ENCODE data around the gene NKAIN2. TPM values are rescaled to one million over a fixed set of nuclear protein-coding genes. Genes with fewer than 3 reads are reported as not detected.
"Not testable (repeated sequence)": the region's sequence is repeated elsewhere in the genome, so short reads cannot be mapped to it uniquely, and the experiment has no call there.

NKAIN2 gene
- total RNA-seq, 2 donors from 2014 or later, result 0.68 TPM; not detected in 1

GRCh38 chr6:123966618-123967017 is 163.0 kb downstream of the NKAIN2 start:
- Histone ChIP-seq H3K27ac (no peak overlapping the region), H3K4me1 (replicated peaks) (no peaks in the 10 kb centered on the region), H3K9me3 (no peaks in the 10 kb centered on the region), H3K36me3 (no peaks in the 10 kb centered on the region), H3K4me3 (no peak overlapping the region), H3K27me3 (replicated peaks; ENCODE audit: insufficient read depth) (no peaks in the 10 kb centered on the region)
- intact Hi-C loops (cut with DNase I), result no loop called here
- DNase-seq (ENCODE audit: low spot score), result no peak
- TF ChIP-seq POLR2A (IDR thresholded peaks at IDR 0.05) (no peak), CTCF (IDR thresholded peaks at IDR 0.05) (no peak), POLR2AphosphoS5 (IDR thresholded peaks at IDR 0.05) (no peak)
- WGBS, result 10% methylated on average over 2 of the region's 2 CpGs

- Histone ChIP-seq H3K27ac (no peak overlapping the region), H3K4me1 (replicated peaks) (peaks cover under 1% of the 10 kb centered on the region), H3K36me3 (no peaks in the 10 kb centered on the region), H3K4me3 (no peak overlapping the region), H3K27me3 (replicated peaks; ENCODE audit: insufficient read depth) (no peaks in the 10 kb centered on the region), H3K9me3 (no peaks in the 10 kb centered on the region)
- TF ChIP-seq POLR2A (IDR thresholded peaks at IDR 0.05) (no peak), CTCF (IDR thresholded peaks at IDR 0.05) (no peak), POLR2AphosphoS5 (IDR thresholded peaks at IDR 0.05) (no peak)
- WGBS, result 88% methylated on average over 6 of the region's 6 CpGs
- intact Hi-C loops (cut with DNase I), result no loop called here
- DNase-seq (ENCODE audit: low spot score), result no peak
Measured at GRCh38 chr6:123967905-123968304, 164.2 kb downstream of the NKAIN2 start.

GRCh38 chr6:123972600-123973294 is 169.1 kb downstream of the NKAIN2 start:
- no peak overlapping the region for H3K27ac ChIP-seq
- no peaks in the 10 kb centered on the region for H3K9me3 ChIP-seq
- H3K36me3 ChIP-seq, result no peaks in the 10 kb centered on the region
- peaks cover 4% of the 10 kb centered on the region for H3K4me1 ChIP-seq (replicated peaks)
- H3K27me3 ChIP-seq (replicated peaks; ENCODE audit: insufficient read depth), result no peaks in the 10 kb centered on the region
- intact Hi-C loops (cut with DNase I), result no loop called here
- TF ChIP-seq POLR2A (IDR thresholded peaks at IDR 0.05) (no peak), CTCF (IDR thresholded peaks at IDR 0.05) (no peak), POLR2AphosphoS5 (IDR thresholded peaks at IDR 0.05) (no peak)
- DNase-seq (ENCODE audit: low spot score), result no peak
- H3K4me3 ChIP-seq, result no peak overlapping the region

- H3K9me3 ChIP-seq, result no peaks in the 10 kb centered on the region
- no peak for DNase-seq (ENCODE audit: low spot score)
- 50% methylated on average over 2 of the region's 2 CpGs for WGBS
- no peaks in the 10 kb centered on the region for H3K36me3 ChIP-seq
- H3K27me3 ChIP-seq (replicated peaks; ENCODE audit: insufficient read depth), result no peaks in the 10 kb centered on the region
- H3K4me1 ChIP-seq (replicated peaks), result no peaks in the 10 kb centered on the region
- no peak overlapping the region for H3K27ac ChIP-seq
- no peak overlapping the region for H3K4me3 ChIP-seq
- intact Hi-C loops (cut with DNase I), result no loop called here
- no peak for TF ChIP-seq POLR2A (IDR thresholded peaks at IDR 0.05)
- no peak for TF ChIP-seq CTCF (IDR thresholded peaks at IDR 0.05)
- no peak for TF ChIP-seq POLR2AphosphoS5 (IDR thresholded peaks at IDR 0.05)
Measured at GRCh38 chr6:123980311-123980710, 176.6 kb downstream of the NKAIN2 start.

GRCh38 chr6:123986938-123987337 is 183.3 kb downstream of the NKAIN2 start:
- TF ChIP-seq POLR2A (IDR thresholded peaks at IDR 0.05) (no peak), CTCF (IDR thresholded peaks at IDR 0.05) (no peak), POLR2AphosphoS5 (IDR thresholded peaks at IDR 0.05) (no peak)
- Histone ChIP-seq H3K9me3 (no peaks in the 10 kb centered on the region), H3K36me3 (no peaks in the 10 kb centered on the region), H3K4me1 (replicated peaks) (no peaks in the 10 kb centered on the region), H3K27ac (no peak overlapping the region), H3K27me3 (replicated peaks; ENCODE audit: insufficient read depth) (no peaks in the 10 kb centered on the region), H3K4me3 (no peak overlapping the region)
- intact Hi-C loops (cut with DNase I), result no loop called here
- WGBS, result 94% methylated on average over 4 of the region's 4 CpGs
- DNase-seq (ENCODE audit: low spot score), result no peak

- H3K27ac ChIP-seq; intact Hi-C loops (cut with DNase I); H3K36me3 ChIP-seq; H3K27me3 ChIP-seq (replicated peaks; ENCODE audit: insufficient read depth); H3K4me1 ChIP-seq (replicated peaks); H3K9me3 ChIP-seq; H3K4me3 ChIP-seq; DNase-seq (ENCODE audit: low spot score): not testable (repeated sequence)
- 64% methylated on average over 5 of the region's 5 CpGs for WGBS
Measured at GRCh38 chr6:123989918-123990317, 186.3 kb downstream of the NKAIN2 start.
